GM19193 (cell line): ENCODE measurements around the gene GPC6.

ENCODE experiments used
- POLR2A ChIP-seq: IDR thresholded peaks from 4 replicates; pipeline ENCODE4 v1.6.1; 2011; ENCODE audit not compliant: insufficient read depth, insufficient read length; ENCODE audit errors: extremely low read depth

Gene GPC6

GRCh38 chr13:94218537-94218936 lies 991.9 kb downstream of the GPC6 start:
- TF ChIP-seq POLR2A, result no peak

DNA sequence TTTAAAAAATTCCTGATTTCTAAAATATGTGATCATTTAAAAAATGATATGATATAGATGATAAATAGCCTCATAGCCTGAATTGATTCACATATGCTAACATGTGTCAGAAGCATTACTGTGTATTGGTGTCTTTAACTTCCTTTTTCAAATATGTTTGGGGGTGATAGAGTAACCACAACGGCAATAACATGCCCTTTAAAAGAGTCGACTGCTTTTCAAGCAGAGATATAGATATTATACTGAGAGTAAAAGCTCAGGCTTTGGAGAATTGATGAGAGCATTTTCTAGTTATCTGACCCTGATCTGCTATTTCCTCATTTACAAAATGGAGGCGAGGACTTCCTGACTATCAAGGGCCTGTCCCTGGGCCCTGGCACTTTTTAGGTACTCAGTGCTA lies 992.3 kb downstream of the GPC6 start:
- no peak for TF ChIP-seq POLR2A

GRCh38 chr13:94224670-94225069 lies 998.1 kb downstream of the GPC6 start:
- no peak for TF ChIP-seq POLR2A

- no peak for TF ChIP-seq POLR2A
These were observed 1000.8 kb downstream of the GPC6 start for GRCh38 chr13:94227255-94227879.

GRCh38 chr13:94228763-94229162 lies 1002.2 kb downstream of the GPC6 start:
- no peak for TF ChIP-seq POLR2A

- no peak for TF ChIP-seq POLR2A
These were observed 1005.7 kb downstream of the GPC6 start for GRCh38 chr13:94232161-94232950.

DNA sequence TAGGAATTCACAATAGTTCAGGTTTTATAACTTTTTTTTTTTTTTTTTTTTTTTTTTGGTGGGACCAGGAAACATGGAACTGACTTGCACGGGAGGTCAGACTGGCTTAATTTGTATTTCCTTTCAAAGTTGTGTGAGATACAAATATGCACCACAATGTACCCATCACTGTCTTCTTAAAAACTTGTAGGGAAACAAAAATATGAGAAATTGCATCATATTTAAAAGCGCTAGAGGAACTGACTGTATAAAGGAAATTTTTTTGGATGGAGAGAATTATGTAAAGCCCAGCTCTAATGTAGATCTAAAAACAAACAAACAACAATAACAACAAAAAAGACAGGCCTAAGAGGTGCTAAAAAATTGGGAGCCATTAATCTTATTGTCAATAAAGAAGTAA lies 1006.3 kb downstream of the GPC6 start:
- no peak for TF ChIP-seq POLR2A

- no peak for TF ChIP-seq POLR2A
These were observed 1006.8 kb downstream of the GPC6 start for GRCh38 chr13:94233401-94233800.

- no peak for TF ChIP-seq POLR2A
These were observed 1007.2 kb downstream of the GPC6 start for GRCh38 chr13:94233837-94234236.

- TF ChIP-seq POLR2A, result no peak
These were observed 1008.1 kb downstream of the GPC6 start for GRCh38 chr13:94234738-94235137.

DNA sequence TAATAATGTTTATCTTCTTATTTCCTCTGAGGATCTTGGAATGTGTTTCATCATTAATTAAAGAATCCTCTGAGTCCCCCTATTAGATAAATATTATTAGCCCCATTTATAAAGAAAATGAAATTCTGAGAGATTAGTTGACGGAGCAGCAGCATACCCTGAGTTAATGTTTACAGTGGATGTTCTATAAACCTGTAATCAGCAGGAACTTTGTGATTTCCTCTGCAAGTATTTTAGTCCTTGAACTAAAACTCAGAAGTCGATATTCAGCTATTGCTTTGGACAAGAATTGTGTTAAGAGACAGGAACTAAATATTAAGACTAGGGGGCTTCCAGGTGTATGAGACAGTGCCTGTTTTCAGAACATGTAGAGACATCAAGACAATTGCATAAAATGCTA lies 1009.5 kb downstream of the GPC6 start:
- no peak for TF ChIP-seq POLR2A

GRCh38 chr13:94236872-94237271 lies 1010.3 kb downstream of the GPC6 start:
- no peak for TF ChIP-seq POLR2A

GRCh38 chr13:94239135-94239534 lies 1012.5 kb downstream of the GPC6 start:
- TF ChIP-seq POLR2A, result no peak

DNA sequence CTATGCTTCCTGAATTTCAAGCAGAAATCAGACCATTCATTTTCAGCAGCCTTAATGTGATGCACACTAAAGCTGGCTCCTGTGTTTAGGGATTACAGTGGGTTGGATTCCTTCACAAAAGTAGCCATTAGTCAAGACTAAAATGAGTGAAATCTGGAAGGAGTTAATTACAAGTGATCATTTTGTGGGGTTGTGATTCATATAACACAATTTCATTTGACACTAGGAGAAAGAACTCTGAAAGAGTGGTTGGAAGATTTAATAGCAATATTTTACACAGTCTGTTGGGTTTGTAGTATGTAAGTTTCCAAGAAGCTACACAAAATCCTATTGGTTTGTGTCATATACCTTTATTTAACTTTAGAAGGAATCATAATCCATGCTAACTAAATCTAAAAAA lies 1015.9 kb downstream of the GPC6 start:
- TF ChIP-seq POLR2A, result no peak

DNA sequence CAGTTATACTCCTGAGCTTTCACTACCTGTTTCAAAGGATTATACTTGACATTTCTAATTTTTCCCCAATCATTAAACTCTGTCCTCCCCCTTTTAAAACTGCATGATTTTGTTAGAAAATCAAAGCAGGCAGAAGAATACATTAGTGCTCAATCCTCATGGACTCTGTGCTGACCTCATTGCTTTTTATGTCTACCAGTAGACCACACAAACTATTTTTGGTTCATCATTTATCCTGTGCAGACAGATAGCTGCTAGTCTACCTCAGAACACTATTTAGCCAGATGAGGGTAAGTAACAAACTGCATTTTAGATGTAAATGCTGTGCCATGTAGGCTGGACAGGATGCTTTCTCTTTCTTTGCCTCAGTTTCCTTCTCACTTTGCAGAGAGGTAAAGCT lies 1016.9 kb downstream of the GPC6 start:
- TF ChIP-seq POLR2A, result no peak

DNA sequence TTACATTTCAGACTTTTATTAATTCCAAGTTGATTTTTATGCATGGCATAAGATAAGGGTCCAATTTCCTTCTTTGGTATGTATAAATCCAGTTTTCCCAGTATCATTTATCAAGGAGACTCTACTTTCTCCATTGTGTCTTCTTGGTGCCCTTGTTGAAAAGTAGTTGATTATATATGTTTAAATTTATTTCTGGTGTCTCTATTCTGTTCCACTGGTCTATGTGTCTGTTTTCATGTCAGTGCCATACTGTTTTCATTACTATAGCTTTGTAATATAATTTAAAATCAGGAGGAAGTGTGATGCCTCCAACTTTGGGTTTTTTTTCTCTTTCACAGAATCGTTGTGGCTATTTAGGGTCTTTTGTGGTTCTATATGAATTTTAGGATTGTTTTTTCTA lies 1019.9 kb downstream of the GPC6 start:
- no peak for TF ChIP-seq POLR2A
